Measurements from ENCODE around the gene SUSD4.

SUSD4 gene

DNA sequence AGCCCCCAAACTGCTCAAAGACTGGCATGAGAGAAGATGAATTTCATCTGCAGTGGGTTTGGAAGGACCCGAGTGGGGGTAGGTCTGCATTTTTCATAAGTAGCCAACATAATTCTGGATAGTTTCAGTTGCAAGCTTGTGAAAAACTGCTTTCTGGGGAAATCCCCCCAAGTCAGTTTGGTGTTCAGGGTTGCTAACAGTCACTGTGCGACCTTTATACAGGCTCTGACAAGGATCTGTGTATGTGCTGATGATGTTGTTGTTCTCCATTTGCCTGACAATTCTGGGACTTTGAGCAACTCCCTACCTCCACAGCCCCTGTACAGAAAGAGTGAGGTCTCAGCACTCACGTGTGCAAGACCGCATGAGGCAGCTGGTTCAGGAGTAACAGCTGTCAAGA, 87.9 kb downstream of the SUSD4 start:
- H3K4me1 Mint-ChIP-seq (ENCODE audit: low read depth): peaks cover 7% of the 10 kb centered on the region
- intact Hi-C loops (cut with micrococcal nuclease): no loop called here
- H3K36me3 Mint-ChIP-seq (ENCODE audit: low read depth): no peaks in the 10 kb centered on the region
- no peak overlapping the region for H3K27ac Mint-ChIP-seq
- H3K27me3 Mint-ChIP-seq: peaks cover 11% of the 10 kb centered on the region
- no peaks in the 10 kb centered on the region for H3K9me3 Mint-ChIP-seq
- H3K4me3 Mint-ChIP-seq: no peak overlapping the region

DNA sequence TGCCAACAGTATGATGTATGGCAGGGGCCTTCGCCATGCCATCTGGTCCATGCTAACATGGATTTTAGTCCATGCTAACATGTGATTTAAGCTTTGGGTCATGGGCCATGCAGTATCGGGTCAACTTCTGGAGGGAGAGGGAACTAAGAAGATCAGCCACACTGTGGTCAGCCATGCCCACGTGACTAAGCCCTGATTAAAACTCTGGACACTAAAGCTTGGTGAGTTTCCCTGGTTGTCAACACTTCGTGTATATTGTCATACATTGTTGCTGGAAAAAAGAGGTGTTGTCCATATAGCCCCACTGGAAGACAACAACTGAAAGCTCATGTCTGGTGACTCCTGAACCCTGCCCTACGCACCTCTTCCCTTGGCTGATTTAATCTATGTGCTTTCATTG, 90.5 kb downstream of the SUSD4 start:
- Mint-ChIP-seq H3K27me3 (peaks cover 9% of the 10 kb centered on the region), H3K27ac (no peak overlapping the region), H3K9me3 (no peaks in the 10 kb centered on the region), H3K4me1 (ENCODE audit: low read depth) (no peaks in the 10 kb centered on the region), H3K4me3 (no peak overlapping the region), H3K36me3 (ENCODE audit: low read depth) (no peaks in the 10 kb centered on the region)
- intact Hi-C loops (cut with micrococcal nuclease): no loop called here

DNA sequence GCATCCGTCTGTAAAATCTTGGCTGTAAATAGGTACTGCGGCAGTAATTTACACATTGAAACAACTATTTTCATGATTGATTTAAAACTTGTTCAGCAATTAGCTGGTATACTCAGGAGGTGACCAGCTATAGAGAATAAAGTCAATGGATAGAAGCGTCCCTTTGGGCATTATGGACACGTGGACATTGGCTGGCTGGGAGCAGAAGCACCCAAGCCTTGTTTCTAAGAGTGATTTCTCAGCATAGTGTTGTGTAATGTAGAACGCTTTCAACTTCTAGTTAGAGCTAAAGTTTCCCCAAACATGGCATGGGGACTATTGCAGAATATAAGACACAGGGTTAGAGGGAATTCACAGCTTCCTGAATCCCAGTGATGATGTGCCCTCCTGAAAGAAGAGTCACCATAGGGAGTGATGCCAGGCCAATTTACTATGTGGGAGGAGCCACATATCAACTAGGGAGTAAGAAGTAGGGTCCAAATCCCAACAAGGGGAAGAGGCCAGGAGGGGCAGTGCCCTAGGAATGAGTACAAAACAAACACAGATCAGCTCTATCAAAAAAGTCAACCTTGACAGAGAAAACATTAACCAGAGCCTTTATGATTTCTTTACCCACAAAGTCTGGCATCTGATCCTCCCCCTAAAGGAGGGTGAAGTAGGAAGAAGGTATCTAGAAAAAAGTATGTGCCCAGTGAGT, 92.7 kb downstream of the SUSD4 start:
- H3K4me1 Mint-ChIP-seq (ENCODE audit: low read depth): peaks cover 4% of the 10 kb centered on the region
- H3K36me3 Mint-ChIP-seq (ENCODE audit: low read depth): no peaks in the 10 kb centered on the region
- intact Hi-C loops (cut with micrococcal nuclease): no loop called here
- no peaks in the 10 kb centered on the region for H3K9me3 Mint-ChIP-seq
- H3K4me3 Mint-ChIP-seq: no peak overlapping the region
- no peak overlapping the region for H3K27ac Mint-ChIP-seq
- H3K27me3 Mint-ChIP-seq: peaks cover 14% of the 10 kb centered on the region

DNA sequence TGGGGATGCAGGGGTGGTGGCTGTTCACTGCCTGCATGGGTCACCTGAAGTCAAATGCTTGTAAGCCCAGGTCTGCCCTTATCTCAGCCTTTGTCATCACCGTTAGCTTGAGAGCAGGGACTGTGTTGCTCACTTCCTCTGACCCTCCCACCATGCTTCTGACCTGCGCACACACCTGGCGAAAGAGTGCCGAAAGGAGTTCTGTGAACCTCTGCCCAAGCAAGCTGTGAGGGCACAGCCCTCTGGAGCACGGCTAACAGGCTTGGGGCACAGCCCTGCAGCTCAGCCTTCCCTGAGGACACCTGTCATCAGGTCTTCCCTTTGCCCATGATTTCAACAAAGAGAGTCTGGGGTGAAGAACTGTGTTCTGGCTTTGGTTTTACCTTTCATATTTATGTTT, 93.8 kb downstream of the SUSD4 start:
- Mint-ChIP-seq H3K27me3 (peaks cover 16% of the 10 kb centered on the region), H3K4me3 (no peak overlapping the region), H3K36me3 (ENCODE audit: low read depth) (no peaks in the 10 kb centered on the region), H3K9me3 (no peaks in the 10 kb centered on the region), H3K4me1 (ENCODE audit: low read depth) (peaks cover 4% of the 10 kb centered on the region), H3K27ac (no peak overlapping the region)
- intact Hi-C loops (cut with micrococcal nuclease): no loop called here

DNA sequence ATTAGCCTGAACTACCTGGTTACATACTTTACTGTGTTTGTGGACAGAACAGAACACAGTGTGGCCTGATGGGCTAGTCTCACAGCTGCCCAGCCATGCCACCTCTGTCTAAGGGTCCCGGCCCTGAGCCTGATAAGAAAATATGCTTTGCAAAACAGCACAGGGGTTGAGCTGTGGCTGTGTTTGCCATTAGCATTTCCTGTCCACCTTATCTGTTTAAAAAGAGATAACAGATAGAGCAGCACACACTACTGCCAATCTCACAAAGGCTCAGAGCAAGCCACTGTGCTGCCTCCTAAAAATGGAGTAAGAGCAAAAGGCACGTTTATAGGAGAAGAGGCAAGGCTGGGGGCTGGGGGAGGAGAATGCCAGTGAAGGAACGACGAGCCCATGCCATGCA, 95.0 kb downstream of the SUSD4 start:
- H3K27ac Mint-ChIP-seq: no peak overlapping the region
- peaks cover 20% of the 10 kb centered on the region for H3K27me3 Mint-ChIP-seq
- H3K4me3 Mint-ChIP-seq: no peak overlapping the region
- H3K9me3 Mint-ChIP-seq: no peaks in the 10 kb centered on the region
- intact Hi-C loops (cut with micrococcal nuclease): no loop called here
- H3K4me1 Mint-ChIP-seq (ENCODE audit: low read depth): peaks cover 4% of the 10 kb centered on the region
- no peaks in the 10 kb centered on the region for H3K36me3 Mint-ChIP-seq (ENCODE audit: low read depth)

DNA sequence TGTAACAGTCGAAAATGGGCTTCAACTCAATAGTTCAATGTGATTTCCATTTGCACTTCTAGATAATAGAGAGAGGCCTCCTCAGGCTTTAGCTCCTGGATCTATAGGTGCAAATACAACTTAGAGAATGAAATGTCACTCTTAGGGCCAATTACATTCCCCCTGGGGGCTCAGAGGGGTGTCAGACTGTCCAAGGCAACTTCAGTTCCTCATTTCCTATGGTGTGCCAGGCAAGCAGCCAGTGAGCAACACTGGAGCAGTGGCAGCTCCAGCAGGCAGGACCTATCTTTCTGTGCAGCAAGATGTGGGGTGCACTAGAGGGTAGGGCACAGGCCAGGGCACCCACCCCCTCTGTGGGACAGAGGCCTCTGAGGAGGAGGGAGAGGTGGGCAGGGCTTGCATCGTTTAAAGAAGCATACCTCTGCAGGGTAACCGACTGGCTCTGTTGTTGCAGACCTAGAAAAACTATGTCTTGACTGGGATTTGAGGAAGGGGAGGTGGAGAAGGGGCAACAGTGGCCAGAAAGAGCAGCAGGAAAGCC, 97.3 kb downstream of the SUSD4 start:
- Mint-ChIP-seq H3K36me3 (ENCODE audit: low read depth) (no peaks in the 10 kb centered on the region), H3K9me3 (no peaks in the 10 kb centered on the region), H3K27me3 (peaks cover 28% of the 10 kb centered on the region), H3K4me1 (ENCODE audit: low read depth) (peaks cover 4% of the 10 kb centered on the region), H3K27ac (no peak overlapping the region), H3K4me3 (no peak overlapping the region)
- intact Hi-C loops (cut with micrococcal nuclease): no loop called here

DNA sequence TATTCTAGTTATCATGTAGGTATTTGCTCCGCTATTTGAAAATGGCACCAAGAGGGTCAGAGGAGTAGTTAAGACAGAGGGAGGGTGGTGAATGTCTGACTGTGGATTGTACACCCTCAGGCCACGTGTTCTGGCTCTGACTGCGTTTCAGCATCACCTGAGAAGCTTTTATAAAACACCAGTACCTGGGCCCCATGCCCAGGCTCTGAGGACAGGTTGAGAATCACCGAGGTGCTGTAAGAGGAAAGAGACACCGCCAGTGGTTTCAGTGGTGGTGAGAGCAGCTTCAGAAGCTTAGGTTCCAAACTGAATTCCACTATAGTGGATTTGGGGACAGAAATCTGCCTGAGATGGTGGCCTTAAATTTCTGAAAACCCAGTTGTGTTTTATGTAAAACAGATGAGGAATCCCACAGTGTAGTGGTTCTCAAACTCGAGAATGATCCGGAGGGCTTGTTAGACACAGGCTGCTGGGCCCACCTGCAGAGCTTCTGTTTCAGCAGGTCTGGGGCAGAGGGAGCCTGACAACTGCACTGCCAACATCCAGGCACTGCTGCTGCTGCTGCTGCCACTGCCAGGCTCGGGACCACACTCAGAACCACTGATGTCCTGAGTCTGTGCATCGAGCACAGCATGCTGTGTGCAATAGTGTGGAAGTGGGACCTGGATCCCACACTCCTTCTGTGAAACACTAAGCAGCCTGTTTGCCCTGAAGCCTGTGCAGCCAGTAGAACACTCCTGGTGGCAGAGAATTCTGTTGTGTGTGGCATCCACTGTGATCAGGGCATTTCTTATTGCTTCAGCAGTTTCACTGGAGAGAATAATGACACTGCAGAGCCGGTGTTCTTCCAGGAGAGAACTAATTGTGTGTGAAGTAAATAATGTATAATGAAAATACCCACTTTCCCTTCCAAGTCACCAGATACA, 98.7 kb downstream of the SUSD4 start:
- Mint-ChIP-seq H3K27ac (no peak overlapping the region), H3K36me3 (ENCODE audit: low read depth) (no peaks in the 10 kb centered on the region), H3K4me1 (ENCODE audit: low read depth) (peaks cover 4% of the 10 kb centered on the region), H3K4me3 (no peak overlapping the region), H3K27me3 (peaks cover 25% of the 10 kb centered on the region), H3K9me3 (no peaks in the 10 kb centered on the region)
- intact Hi-C loops (cut with micrococcal nuclease): no loop called here

DNA sequence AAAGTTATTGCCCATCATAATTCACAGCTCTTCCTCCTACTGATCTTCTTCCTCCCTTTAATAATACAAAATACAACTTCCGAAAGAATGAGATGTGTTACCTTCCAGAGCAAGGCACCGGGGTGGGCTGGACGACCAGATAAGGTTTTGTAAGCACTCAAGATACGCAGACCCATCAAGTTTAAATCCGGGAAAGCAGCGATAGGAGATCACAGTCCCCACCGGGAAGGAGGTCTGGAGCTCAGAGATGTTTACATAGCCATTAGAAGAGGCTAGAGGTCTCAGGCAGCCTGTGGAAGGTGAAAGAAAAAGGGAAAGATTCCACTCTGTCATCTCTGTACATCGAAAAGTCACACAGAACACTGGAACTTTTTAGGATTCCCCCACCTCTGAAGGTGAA, 99.4 kb downstream of the SUSD4 start:
- intact Hi-C loops (cut with micrococcal nuclease): no loop called here
- peaks cover 4% of the 10 kb centered on the region for H3K4me1 Mint-ChIP-seq (ENCODE audit: low read depth)
- H3K36me3 Mint-ChIP-seq (ENCODE audit: low read depth): no peaks in the 10 kb centered on the region
- peaks cover 21% of the 10 kb centered on the region for H3K27me3 Mint-ChIP-seq
- no peak overlapping the region for H3K27ac Mint-ChIP-seq
- no peak overlapping the region for H3K4me3 Mint-ChIP-seq
- no peaks in the 10 kb centered on the region for H3K9me3 Mint-ChIP-seq

DNA sequence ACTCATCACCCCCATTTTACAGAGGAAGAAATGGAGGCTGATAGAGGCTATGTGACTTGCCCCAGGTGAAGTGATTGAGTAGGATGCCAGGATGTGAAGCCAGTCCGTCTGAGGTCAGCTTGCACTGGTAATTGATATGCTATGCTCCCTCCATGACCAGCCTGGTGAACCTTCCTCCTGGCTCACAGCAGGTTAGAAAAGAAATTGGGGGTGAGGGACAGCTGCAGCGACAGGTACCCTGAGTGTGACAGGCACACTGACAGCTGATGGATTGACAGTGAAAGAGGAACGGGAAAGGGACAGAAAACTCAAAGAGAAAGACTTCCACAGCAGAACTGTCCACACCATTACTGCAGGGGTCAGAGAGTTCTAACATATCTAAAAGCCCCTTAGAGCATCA, 102.1 kb downstream of the SUSD4 start:
- no peak overlapping the region for H3K4me3 Mint-ChIP-seq
- H3K27ac Mint-ChIP-seq: no peak overlapping the region
- H3K9me3 Mint-ChIP-seq: no peaks in the 10 kb centered on the region
- intact Hi-C loops (cut with micrococcal nuclease): no loop called here
- H3K4me1 Mint-ChIP-seq (ENCODE audit: low read depth): peaks cover 3% of the 10 kb centered on the region
- peaks cover 16% of the 10 kb centered on the region for H3K27me3 Mint-ChIP-seq
- H3K36me3 Mint-ChIP-seq (ENCODE audit: low read depth): no peaks in the 10 kb centered on the region

DNA sequence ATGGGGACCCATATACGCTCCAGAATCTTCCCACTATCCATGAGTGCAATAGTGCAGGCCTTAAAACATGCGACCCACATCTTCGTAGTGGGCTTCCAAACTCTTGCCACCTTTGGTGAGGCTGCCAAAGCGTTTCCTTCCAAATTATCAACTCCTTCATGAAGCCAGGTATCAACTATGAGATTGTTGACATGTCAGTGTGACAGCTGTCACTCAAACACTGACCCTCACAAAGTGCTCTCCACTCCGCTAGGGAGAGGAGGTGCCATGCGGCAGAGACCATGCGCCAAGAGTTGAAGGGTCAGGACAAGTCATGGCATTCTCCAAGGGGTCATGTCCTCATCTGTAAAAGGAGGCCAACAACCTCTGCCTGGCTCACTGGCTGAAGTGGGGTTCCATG, 103.3 kb downstream of the SUSD4 start:
- H3K9me3 Mint-ChIP-seq: no peaks in the 10 kb centered on the region
- intact Hi-C loops (cut with micrococcal nuclease): no loop called here
- H3K4me3 Mint-ChIP-seq: no peak overlapping the region
- H3K36me3 Mint-ChIP-seq (ENCODE audit: low read depth): no peaks in the 10 kb centered on the region
- H3K27me3 Mint-ChIP-seq: peaks cover 14% of the 10 kb centered on the region
- H3K27ac Mint-ChIP-seq: no peak overlapping the region
- H3K4me1 Mint-ChIP-seq (ENCODE audit: low read depth): no peaks in the 10 kb centered on the region

DNA sequence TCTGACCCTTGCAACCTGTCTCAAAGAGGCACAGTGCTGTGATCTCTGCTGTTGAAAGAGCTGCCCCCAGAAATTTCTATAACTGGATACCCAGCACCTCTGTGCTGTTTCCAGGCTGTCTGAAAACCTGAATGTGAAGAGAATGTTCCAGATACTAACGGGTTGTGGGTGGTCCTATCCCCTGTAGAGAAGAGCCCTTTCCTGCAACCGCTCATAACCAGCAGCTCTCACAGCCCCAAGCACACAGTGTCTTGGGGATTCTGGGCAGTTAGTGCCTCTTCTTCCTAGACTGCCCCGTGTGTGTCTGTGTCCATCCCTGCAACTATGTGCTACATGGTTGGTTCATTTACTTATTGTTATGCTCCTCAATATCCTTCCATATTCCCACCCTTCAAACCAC, 104.5 kb downstream of the SUSD4 start:
- intact Hi-C loops (cut with micrococcal nuclease): no loop called here
- H3K27ac Mint-ChIP-seq: no peak overlapping the region
- no peaks in the 10 kb centered on the region for H3K9me3 Mint-ChIP-seq
- no peaks in the 10 kb centered on the region for H3K4me1 Mint-ChIP-seq (ENCODE audit: low read depth)
- no peak overlapping the region for H3K4me3 Mint-ChIP-seq
- H3K36me3 Mint-ChIP-seq (ENCODE audit: low read depth): no peaks in the 10 kb centered on the region
- peaks cover 12% of the 10 kb centered on the region for H3K27me3 Mint-ChIP-seq

DNA sequence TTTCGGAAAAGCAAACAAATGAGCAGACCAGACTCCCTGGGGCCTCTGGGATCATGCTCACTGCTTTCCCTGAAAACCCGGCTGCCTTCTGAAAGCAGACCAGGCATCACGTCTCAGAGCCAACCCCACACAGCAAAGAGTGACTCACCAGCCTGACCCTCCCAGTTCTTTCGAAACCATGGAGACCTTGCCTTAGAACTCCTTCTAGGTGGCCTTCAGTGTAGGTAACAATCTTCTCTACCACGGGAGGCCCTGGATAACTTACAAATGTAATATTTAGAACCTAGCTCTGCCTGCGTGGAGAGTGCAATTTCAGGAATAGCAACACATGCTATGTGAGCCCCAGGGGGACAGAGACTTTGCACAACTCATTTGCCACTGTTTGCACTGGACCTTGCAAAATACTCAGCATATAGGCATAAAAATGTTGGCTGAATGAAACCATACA, 105.2 kb downstream of the SUSD4 start:
- intact Hi-C loops (cut with micrococcal nuclease): no loop called here
- Mint-ChIP-seq H3K27ac (no peak overlapping the region), H3K9me3 (no peaks in the 10 kb centered on the region), H3K4me1 (ENCODE audit: low read depth) (no peaks in the 10 kb centered on the region), H3K27me3 (peaks cover 7% of the 10 kb centered on the region), H3K36me3 (ENCODE audit: low read depth) (no peaks in the 10 kb centered on the region), H3K4me3 (no peak overlapping the region)

DNA sequence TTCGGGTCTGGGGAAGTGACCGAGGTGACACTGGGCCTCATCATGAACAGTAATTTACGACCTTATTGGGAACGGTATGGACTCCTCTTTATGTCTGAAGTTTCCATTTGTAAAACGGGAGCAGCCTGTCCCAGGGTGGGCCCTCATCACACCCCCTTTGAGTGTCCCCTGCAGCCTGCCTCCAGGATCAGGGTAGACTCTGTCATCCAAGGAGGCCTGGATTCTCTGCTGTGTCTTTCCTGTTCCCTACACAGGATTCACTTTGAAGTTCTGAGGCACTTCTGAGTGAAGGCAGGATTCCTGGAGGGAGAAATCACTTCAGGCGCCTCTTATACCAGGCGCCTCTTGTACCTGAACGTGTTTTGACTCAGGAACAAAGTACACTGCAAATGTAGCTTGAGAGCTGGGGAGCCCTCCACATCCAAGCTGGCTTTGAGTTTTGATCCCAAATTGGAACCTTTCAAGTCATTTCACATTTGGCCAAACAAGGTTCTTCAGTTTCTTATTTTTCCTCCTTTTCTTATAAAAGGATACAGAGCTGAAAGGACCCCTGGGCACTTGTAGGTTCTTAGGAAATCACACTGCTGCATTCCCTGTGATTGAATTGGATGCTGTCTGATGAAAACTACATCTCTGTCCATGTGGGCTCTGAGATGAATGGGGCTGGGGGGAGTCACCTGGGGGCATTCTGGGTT, 106.0 kb downstream of the SUSD4 start:
- intact Hi-C loops (cut with micrococcal nuclease): no loop called here
- no peaks in the 10 kb centered on the region for H3K4me1 Mint-ChIP-seq (ENCODE audit: low read depth)
- no peaks in the 10 kb centered on the region for H3K9me3 Mint-ChIP-seq
- no peak overlapping the region for H3K27ac Mint-ChIP-seq
- H3K27me3 Mint-ChIP-seq: peaks cover 5% of the 10 kb centered on the region
- H3K36me3 Mint-ChIP-seq (ENCODE audit: low read depth): no peaks in the 10 kb centered on the region
- no peak overlapping the region for H3K4me3 Mint-ChIP-seq

DNA sequence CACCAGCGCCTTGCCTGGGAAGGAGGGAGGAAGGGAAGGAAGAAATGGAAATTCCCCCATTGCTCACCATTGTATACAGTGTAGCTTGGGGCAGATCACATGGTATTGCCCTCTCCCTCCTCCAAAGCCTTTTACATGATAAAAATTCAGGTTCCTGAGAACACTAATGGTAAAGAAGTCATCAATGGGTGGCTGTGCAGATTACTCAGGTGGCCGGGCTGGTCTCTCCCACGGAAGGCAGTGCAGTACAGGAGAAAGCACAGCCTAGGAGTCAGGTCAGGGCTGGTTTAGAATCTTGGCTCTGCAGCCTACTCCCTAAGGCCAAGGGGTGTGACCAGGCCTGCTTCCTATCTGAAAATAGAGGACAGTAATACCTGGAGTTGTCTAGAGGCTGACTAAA, 107.9 kb downstream of the SUSD4 start:
- H3K4me1 Mint-ChIP-seq (ENCODE audit: low read depth): no peaks in the 10 kb centered on the region
- H3K27me3 Mint-ChIP-seq: peaks cover 4% of the 10 kb centered on the region
- H3K27ac Mint-ChIP-seq: no peak overlapping the region
- no peaks in the 10 kb centered on the region for H3K36me3 Mint-ChIP-seq (ENCODE audit: low read depth)
- H3K4me3 Mint-ChIP-seq: no peak overlapping the region
- no peaks in the 10 kb centered on the region for H3K9me3 Mint-ChIP-seq
- intact Hi-C loops (cut with micrococcal nuclease): no loop called here
